HL-60 (cell line): ENCODE data around the gene CHTOP.

Experiments used
- DNase-seq, 2 experiments: peaks; one replicate each; pipeline ENCODE4 v3.0.0-alpha.2; 2010 to 2020; ENCODE audit warnings: low read depth in 1 of 2, low spot score in 1 of 2
- H3K27ac ChIP-seq: fragments of 250-450 bp; sonication (Bioruptor Pico); replicated peaks from 2 replicates; pipeline ENCODE4 v1.5.1; 2020; ENCODE audit warnings: mild to moderate bottlenecking, moderate library complexity
- H3K27me3 ChIP-seq: fragments of 250-450 bp; sonication (Bioruptor Pico); 2 replicates; pipeline ENCODE4 v1.5.1; 2021; ENCODE audit warnings: mild to moderate bottlenecking, moderate library complexity; ENCODE audit not compliant: insufficient read depth, poor library complexity, severe bottlenecking
- H3K4me3 ChIP-seq: replicated peaks from 2 replicates; pipeline ENCODE4 v1.5.1; 2011; ENCODE audit warnings: mild to moderate bottlenecking, control low read depth, low read length; ENCODE audit not compliant: insufficient read depth
- CTCF ChIP-seq: IDR thresholded peaks from one replicate; pipeline ENCODE4 v1.5.1; 2011; ENCODE audit warnings: low read length, control low read depth, inconsistent platforms; ENCODE audit not compliant: insufficient read depth
- GABPA ChIP-seq: IDR thresholded peaks from 2 replicates; pipeline ENCODE4 v1.6.1; 2012; ENCODE audit warnings: low read depth
- POLR2AphosphoS5 ChIP-seq: IDR thresholded peaks from 2 replicates; pipeline ENCODE4 v1.6.1; 2012; ENCODE audit warnings: low read depth
- REST ChIP-seq: IDR thresholded peaks from 2 replicates; pipeline ENCODE4 v1.6.1; 2012; ENCODE audit warnings: low read depth; ENCODE audit not compliant: insufficient replicate concordance
- SPI1 ChIP-seq: IDR thresholded peaks from 2 replicates; pipeline ENCODE4 v1.6.1; 2012; ENCODE audit warnings: low read depth, mild to moderate bottlenecking, borderline replicate concordance

CHTOP gene

GRCh38 chr1:153679337-153680119 is 45.7 kb downstream of the CHTOP start:
- peaks cover 31% of the 10 kb centered on the region for H3K27me3 ChIP-seq
- peak overlapping the region; percentile 35 for H3K4me3 ChIP-seq
- H3K27ac ChIP-seq, result no peak overlapping the region
- no peak for DNase-seq
- TF ChIP-seq GABPA, result no peak
- no peak for TF ChIP-seq POLR2AphosphoS5
- no peak for TF ChIP-seq REST
- TF ChIP-seq SPI1, result no peak
- TF ChIP-seq CTCF, result no peak

GRCh38 chr1:153680120-153680403 is 46.2 kb downstream of the CHTOP start:
- H3K27me3 ChIP-seq, result peaks cover 31% of the 10 kb centered on the region
- H3K4me3 ChIP-seq, result no peak overlapping the region
- DNase-seq, result no peak
- TF ChIP-seq GABPA (no peak), SPI1 (no peak), CTCF (no peak), POLR2AphosphoS5 (no peak), REST (no peak)
- H3K27ac ChIP-seq, result no peak overlapping the region

GRCh38 chr1:153682730-153683129 is 48.9 kb downstream of the CHTOP start:
- Histone ChIP-seq H3K27me3 (peaks cover 31% of the 10 kb centered on the region), H3K4me3 (no peak overlapping the region), H3K27ac (no peak overlapping the region)
- no peak for DNase-seq
- TF ChIP-seq CTCF, result no peak
- no peak for TF ChIP-seq POLR2AphosphoS5
- TF ChIP-seq REST, result no peak
- TF ChIP-seq SPI1, result no peak
- no peak for TF ChIP-seq GABPA
